ENCODE results near the gene SMAD4.
"Not testable (repeated sequence)": the region's sequence is repeated elsewhere in the genome, so short reads cannot be mapped to it uniquely, and the experiment has no call there.

The SMAD4 gene

DNA sequence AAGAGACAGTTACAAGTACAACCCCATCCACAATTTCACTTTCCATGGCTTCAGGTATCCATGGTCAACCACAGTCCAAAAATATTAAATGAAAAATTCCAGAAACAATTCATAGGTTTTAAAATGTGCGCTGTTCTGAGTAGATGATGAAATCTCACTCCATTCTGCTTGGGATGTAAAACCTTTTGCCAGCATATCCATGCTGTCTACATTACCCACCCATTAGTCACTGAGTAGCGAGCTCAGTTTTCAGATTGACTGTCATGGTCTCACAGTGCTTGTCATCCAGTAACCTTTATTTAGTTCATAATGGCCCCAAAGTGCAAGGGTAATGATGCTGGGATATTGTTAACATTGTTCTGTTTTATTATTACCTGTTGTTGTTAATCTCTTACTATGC is 40.5 kb downstream of the SMAD4 start:
- Mint-ChIP-seq H3K4me1 (peaks cover 10 to 25% of the 10 kb centered on the region in 2 donors), H3K27ac (no peak overlapping the region), H3K9me3 (no peaks in the 10 kb centered on the region), H3K36me3 (peaks cover 22 to 50% of the 10 kb centered on the region in 2 donors), H3K27me3 (no peaks in the 10 kb centered on the region), H3K4me3 (no peak overlapping the region)
- no peak for DNase-seq
- no peak for ATAC-seq (replicated peaks)

- peaks cover 10 to 25% of the 10 kb centered on the region in 2 donors for H3K4me1 Mint-ChIP-seq
- ATAC-seq (replicated peaks) (no peak), DNase-seq (no peak)
- H3K9me3 Mint-ChIP-seq = no peaks in the 10 kb centered on the region
- H3K36me3 Mint-ChIP-seq = peaks cover 25 to 63% of the 10 kb centered on the region in 2 donors
- H3K4me3 Mint-ChIP-seq = no peak overlapping the region
- no peak overlapping the region for H3K27ac Mint-ChIP-seq
- H3K27me3 Mint-ChIP-seq = no peaks in the 10 kb centered on the region
Measured at GRCh38 chr18:51072586-51073313, 42.7 kb downstream of the SMAD4 start.

DNA sequence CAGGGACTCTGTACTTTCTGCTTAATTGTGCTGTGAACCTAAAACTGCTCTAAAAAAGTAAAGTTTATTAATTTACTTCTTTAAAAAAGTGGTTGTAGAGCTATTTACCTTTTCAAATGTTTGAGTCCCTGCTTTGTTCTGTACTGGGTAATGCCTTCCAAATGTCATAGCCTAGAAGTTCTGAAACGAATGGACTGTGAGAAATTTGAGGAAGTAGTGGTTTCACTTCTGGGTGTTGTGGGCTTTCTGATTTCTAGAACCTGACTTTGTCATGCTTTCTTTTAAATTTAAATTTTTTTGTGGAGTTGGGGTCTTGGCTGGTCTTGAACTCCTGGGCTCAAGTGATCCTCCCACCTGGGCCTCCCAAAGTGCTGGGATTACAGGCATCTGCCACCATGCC is 44.6 kb downstream of the SMAD4 start:
- Mint-ChIP-seq H3K27me3 (no peaks in the 10 kb centered on the region), H3K9me3 (no peaks in the 10 kb centered on the region), H3K4me3 (peak overlapping the region in 1 of 2 donors; percentile 14), H3K27ac (peak overlapping the region; percentile 44), H3K36me3 (peaks cover 19 to 57% of the 10 kb centered on the region in 2 donors), H3K4me1 (peaks cover 10 to 25% of the 10 kb centered on the region in 2 donors)
- no peak for DNase-seq
- peak; percentile 99 for ATAC-seq (replicated peaks)

DNA sequence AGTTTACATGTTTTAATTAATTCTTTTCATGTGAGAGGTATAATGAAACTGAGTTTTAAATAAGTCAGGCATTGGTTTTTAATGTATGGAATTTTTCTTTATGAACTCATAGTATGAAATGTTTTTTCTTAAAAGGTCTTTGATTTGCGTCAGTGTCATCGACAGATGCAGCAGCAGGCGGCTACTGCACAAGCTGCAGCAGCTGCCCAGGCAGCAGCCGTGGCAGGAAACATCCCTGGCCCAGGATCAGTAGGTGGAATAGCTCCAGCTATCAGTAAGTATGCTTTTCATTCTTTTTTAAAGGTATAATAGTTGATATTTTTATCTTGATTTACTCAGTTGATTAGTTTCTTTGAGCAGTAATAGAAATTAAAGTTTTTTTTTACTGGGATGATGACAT is 46.5 kb downstream of the SMAD4 start:
- DNase-seq (no peak), ATAC-seq (replicated peaks) (no peak)
- Mint-ChIP-seq H3K4me3 (no peak overlapping the region), H3K27ac (no peak overlapping the region), H3K4me1 (peaks cover 12 to 29% of the 10 kb centered on the region in 2 donors), H3K36me3 (peaks cover 19 to 54% of the 10 kb centered on the region in 2 donors), H3K27me3 (no peaks in the 10 kb centered on the region), H3K9me3 (no peaks in the 10 kb centered on the region)

DNA sequence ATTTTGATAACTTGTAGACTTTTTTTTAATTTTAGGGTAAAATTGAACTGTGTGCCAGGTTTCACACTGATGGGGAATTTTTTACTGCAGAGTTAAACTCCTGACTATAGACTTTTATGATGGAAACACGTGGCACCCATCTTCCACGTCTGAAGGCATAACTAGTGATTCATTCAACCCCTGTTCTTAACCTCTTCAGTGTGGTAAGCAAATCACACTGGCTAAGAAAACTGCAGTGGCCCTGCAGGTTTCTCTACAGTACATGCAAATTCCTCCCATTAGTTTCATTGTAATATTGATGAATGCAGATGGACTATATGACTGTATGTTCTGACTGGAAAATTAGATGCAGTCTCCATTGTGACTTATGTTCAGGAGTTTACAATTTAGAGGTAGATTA is 47.2 kb downstream of the SMAD4 start:
- H3K36me3 Mint-ChIP-seq = peaks cover 19 to 54% of the 10 kb centered on the region in 2 donors
- DNase-seq (no peak), ATAC-seq (replicated peaks) (peak in 1 of 2 donors; percentile 19)
- peaks cover 12 to 31% of the 10 kb centered on the region in 2 donors for H3K4me1 Mint-ChIP-seq
- H3K4me3 Mint-ChIP-seq = no peak overlapping the region
- no peak overlapping the region for H3K27ac Mint-ChIP-seq
- no peaks in the 10 kb centered on the region for H3K27me3 Mint-ChIP-seq
- H3K9me3 Mint-ChIP-seq = no peaks in the 10 kb centered on the region

DNA sequence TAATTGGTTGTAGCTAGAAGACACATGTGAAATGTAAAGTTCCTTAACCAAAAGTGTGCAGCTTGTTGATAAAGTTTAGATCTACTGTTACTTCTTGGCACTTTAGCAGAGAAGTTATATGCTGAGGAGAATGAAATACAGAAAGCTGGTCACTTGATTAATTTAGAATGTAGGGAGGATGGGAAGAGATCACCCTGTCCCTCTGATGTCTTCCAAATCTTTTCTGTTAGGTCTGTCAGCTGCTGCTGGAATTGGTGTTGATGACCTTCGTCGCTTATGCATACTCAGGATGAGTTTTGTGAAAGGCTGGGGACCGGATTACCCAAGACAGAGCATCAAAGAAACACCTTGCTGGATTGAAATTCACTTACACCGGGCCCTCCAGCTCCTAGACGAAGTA is 48.0 kb downstream of the SMAD4 start:
- Mint-ChIP-seq H3K27me3 (no peaks in the 10 kb centered on the region), H3K27ac (no peak overlapping the region), H3K36me3 (peaks cover 17 to 52% of the 10 kb centered on the region in 2 donors), H3K4me1 (peaks cover 16 to 38% of the 10 kb centered on the region in 2 donors), H3K4me3 (no peak overlapping the region), H3K9me3 (no peaks in the 10 kb centered on the region)
- DNase-seq (no peak), ATAC-seq (replicated peaks) (no peak)

DNA sequence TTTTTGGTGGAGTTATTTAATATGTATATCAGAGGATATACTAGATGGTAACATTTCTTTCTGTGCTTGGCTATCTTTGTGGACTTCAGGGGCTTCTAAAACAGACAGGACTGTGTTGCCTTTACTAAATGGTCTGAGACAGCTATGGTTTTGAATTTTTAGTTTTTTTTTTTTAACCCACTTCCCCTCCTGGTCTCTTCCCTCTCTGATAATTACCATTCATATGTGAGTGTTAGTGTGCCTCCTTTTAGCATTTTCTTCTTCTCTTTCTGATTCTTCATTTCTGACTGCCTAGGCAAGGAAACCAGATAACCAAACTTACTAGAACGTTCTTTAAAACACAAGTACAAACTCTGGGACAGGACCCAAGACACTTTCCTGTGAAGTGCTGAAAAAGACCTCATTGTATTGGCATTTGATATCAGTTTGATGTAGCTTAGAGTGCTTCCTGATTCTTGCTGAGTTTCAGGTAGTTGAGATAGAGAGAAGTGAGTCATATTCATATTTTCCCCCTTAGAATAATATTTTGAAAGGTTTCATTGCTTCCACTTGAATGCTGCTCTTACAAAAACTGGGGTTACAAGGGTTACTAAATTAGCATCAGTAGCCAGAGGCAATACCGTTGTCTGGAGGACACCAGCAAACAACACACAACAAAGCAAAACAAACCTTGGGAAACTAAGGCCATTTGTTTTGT is 52.7 kb downstream of the SMAD4 start:
- DNase-seq = no peak
- Mint-ChIP-seq H3K9me3 (peaks cover 6 to 7% of the 10 kb centered on the region in 2 donors), H3K27ac (peak overlapping the region; percentile 95), H3K27me3 (no peaks in the 10 kb centered on the region), H3K36me3 (peaks cover 37 to 70% of the 10 kb centered on the region in 2 donors), H3K4me3 (peak overlapping the region; percentile 64 to 77), H3K4me1 (peaks cover 10 to 28% of the 10 kb centered on the region in 2 donors)
- peak; percentile 93 to 94 for ATAC-seq (replicated peaks)

DNA sequence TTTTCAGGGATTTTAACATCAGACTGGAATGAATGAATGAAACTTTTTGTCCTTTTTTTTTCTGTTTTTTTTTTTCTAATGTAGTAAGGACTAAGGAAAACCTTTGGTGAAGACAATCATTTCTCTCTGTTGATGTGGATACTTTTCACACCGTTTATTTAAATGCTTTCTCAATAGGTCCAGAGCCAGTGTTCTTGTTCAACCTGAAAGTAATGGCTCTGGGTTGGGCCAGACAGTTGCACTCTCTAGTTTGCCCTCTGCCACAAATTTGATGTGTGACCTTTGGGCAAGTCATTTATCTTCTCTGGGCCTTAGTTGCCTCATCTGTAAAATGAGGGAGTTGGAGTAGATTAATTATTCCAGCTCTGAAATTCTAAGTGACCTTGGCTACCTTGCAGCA is 53.4 kb downstream of the SMAD4 start:
- ATAC-seq (replicated peaks) (peak in 1 of 2 donors; percentile 33), DNase-seq (no peak)
- peaks cover 10 to 14% of the 10 kb centered on the region in 2 donors for H3K9me3 Mint-ChIP-seq
- H3K4me1 Mint-ChIP-seq = peaks cover 10 to 28% of the 10 kb centered on the region in 2 donors
- peaks cover 43 to 71% of the 10 kb centered on the region in 2 donors for H3K36me3 Mint-ChIP-seq
- H3K27ac Mint-ChIP-seq = peak overlapping the region; percentile 14
- no peaks in the 10 kb centered on the region for H3K27me3 Mint-ChIP-seq
- peak overlapping the region in 1 of 2 donors; percentile 77 for H3K4me3 Mint-ChIP-seq

DNA sequence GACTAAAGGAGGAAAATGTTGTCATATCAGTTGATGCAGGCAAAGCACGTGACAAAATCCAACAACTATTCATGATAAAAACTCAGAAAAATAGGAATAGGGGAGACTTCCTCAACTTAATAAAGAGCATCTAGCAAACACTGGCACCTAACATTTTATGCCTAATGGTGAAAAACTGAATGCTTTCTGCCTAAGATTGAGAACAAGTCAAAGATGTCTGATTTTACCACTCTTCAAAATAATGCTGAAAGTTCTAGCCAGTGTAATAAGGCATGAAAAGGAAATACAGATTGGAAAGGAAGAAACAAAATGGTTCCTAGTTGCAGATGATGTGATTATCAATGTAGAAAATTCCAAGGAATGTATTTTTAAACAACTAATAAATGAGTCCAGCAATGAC is 58.4 kb downstream of the SMAD4 start:
- H3K4me1 Mint-ChIP-seq = peaks cover 5 to 18% of the 10 kb centered on the region in 2 donors
- no peaks in the 10 kb centered on the region for H3K27me3 Mint-ChIP-seq
- ATAC-seq (replicated peaks) = no peak
- H3K36me3 Mint-ChIP-seq = peaks cover 38 to 50% of the 10 kb centered on the region in 2 donors
- no peak overlapping the region for H3K4me3 Mint-ChIP-seq
- H3K9me3 Mint-ChIP-seq = peaks cover 14% of the 10 kb centered on the region in 2 donors
- DNase-seq = no peak
- H3K27ac Mint-ChIP-seq = no peak overlapping the region

DNA sequence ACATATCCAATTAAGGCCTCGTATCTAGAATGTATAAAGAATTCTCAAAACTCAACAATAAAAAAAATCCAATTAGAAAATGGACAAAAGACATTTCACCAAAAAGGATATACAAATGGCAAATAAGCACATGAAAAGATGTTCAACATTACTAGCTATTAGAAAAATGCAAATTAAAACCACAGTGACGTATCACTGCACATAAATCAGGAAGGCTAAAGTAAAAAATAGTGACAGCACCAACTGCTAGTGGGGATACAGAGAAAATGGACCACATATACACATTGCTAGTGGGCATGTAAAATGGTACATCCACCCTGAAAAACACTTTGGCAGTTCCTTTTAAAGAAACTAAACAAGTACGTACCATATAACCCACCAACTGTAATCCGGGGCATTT is 59.7 kb downstream of the SMAD4 start:
- no peak overlapping the region for H3K27ac Mint-ChIP-seq
- H3K27me3 Mint-ChIP-seq = peaks cover 0 to 6% of the 10 kb centered on the region in 2 donors
- H3K36me3 Mint-ChIP-seq = peaks cover 32 to 37% of the 10 kb centered on the region in 2 donors
- H3K4me1 Mint-ChIP-seq = peaks cover 1 to 13% of the 10 kb centered on the region in 2 donors
- peaks cover 14 to 21% of the 10 kb centered on the region in 2 donors for H3K9me3 Mint-ChIP-seq
- H3K4me3 Mint-ChIP-seq = no peak overlapping the region
- no peak for ATAC-seq (replicated peaks)
- no peak for DNase-seq

GRCh38 chr18:51091270-51091669 is 61.3 kb downstream of the SMAD4 start:
- Mint-ChIP-seq H3K9me3 (peaks cover 11 to 21% of the 10 kb centered on the region in 2 donors), H3K4me3 (no peak overlapping the region), H3K4me1 (peaks cover 1 to 13% of the 10 kb centered on the region in 2 donors), H3K27me3 (peaks cover 5 to 13% of the 10 kb centered on the region in 2 donors), H3K36me3 (peaks cover 21 to 30% of the 10 kb centered on the region in 2 donors), H3K27ac (no peak overlapping the region)
- DNase-seq (no peak), ATAC-seq (replicated peaks) (no peak)

GRCh38 chr18:51092117-51092516 is 62.1 kb downstream of the SMAD4 start:
- ATAC-seq (replicated peaks) (peak; percentile 10 to 16), DNase-seq (no peak)
- H3K9me3 Mint-ChIP-seq = peaks cover 11 to 19% of the 10 kb centered on the region in 2 donors
- H3K27ac Mint-ChIP-seq = no peak overlapping the region
- peaks cover 15 to 24% of the 10 kb centered on the region in 2 donors for H3K36me3 Mint-ChIP-seq
- H3K27me3 Mint-ChIP-seq = peaks cover 7 to 16% of the 10 kb centered on the region in 2 donors
- H3K4me1 Mint-ChIP-seq = peaks cover 4 to 18% of the 10 kb centered on the region in 2 donors
- no peak overlapping the region for H3K4me3 Mint-ChIP-seq

DNA sequence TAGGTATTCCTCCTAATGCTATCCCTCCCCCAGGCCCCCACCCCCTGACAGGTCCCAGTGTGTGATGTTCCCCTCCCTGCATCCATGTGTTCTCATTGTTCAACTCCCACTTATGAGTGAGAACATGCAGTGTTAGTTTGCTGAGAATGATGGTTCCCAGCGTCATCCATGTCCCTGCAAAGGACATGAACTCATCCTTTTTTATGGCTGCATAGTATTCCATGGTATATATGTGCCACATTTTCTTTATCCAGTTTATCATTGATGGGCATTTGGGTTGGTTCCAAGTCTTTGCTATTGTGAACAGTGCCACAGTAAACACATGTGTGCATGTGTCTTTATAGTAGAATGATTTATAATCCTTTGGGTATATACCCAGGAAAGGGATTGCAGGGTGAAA is 63.0 kb downstream of the SMAD4 start:
- not testable (repeated sequence) for H3K4me3 Mint-ChIP-seq; H3K27ac Mint-ChIP-seq; DNase-seq; ATAC-seq (replicated peaks)
- Mint-ChIP-seq H3K4me1 (peaks cover 6 to 23% of the 10 kb centered on the region in 2 donors), H3K9me3 (peaks cover 4 to 14% of the 10 kb centered on the region in 2 donors), H3K36me3 (peaks cover 8 to 16% of the 10 kb centered on the region in 2 donors), H3K27me3 (peaks cover 7 to 16% of the 10 kb centered on the region in 2 donors)

GRCh38 chr18:51097021-51097822 is 67.2 kb downstream of the SMAD4 start:
- Mint-ChIP-seq H3K4me3 (no peak overlapping the region), H3K9me3 (peaks cover 0 to 9% of the 10 kb centered on the region in 2 donors), H3K27me3 (peaks cover 7 to 16% of the 10 kb centered on the region in 2 donors), H3K27ac (peak overlapping the region; percentile 37), H3K4me1 (peaks cover 10 to 22% of the 10 kb centered on the region in 2 donors), H3K36me3 (peaks cover 4 to 11% of the 10 kb centered on the region in 2 donors)
- DNase-seq (no peak), ATAC-seq (replicated peaks) (peak; percentile 29 to 57)

Data from stimulated activated naive B cell treated with anti-CD40 and anti-IgM and Interleukin-4, amounts not matched to agents 10 μg/mL and 1 μg/mL and 100 μg/mL, for 72 hours (primary cell).